Transverse colon (tissue), 4 donors: ENCODE data around the gene WWP2. TPM values are rescaled to one million over a fixed set of nuclear protein-coding genes. Genes with fewer than 3 reads are reported as not detected.

Experiments used
- DNase-seq: peaks from one replicate; pipeline ENCODE4 v3.0.0-alpha.2; 2019
- H3K27ac ChIP-seq, 4 donors: fragments of 200-600 bp; sonication (generic); 2 replicates each; pipeline ENCODE4 v1.5.1; 2016 to 2018; ENCODE audit warnings: inconsistent platforms in 4 of 4
- H3K27me3 ChIP-seq: fragments of 200-600 bp; sonication (generic); 2 replicates; pipeline ENCODE4 v1.5.1; 2017; ENCODE audit warnings: inconsistent platforms
- H3K36me3 ChIP-seq, 4 donors: fragments of 200-600 bp; sonication (generic); 2 replicates each; pipeline ENCODE4 v1.5.1; 2017 to 2019; ENCODE audit warnings: inconsistent platforms in 4 of 4
- H3K4me1 ChIP-seq, 4 donors: fragments of 200-600 bp; sonication (generic); 2 replicates each; pipeline ENCODE4 v1.5.1; 2017 to 2020; ENCODE audit warnings: inconsistent platforms in 4 of 4
- H3K4me3 ChIP-seq, 4 donors: fragments of 200-600 bp; sonication (generic); 1 replicate in 1 of 4; 2 replicates in 3 of 4; pipeline versions ENCODE4 v1.5.1 to v1.6.1; 2017 to 2019; ENCODE audit warnings: inconsistent platforms in 4 of 4
- H3K9me3 ChIP-seq, 2 donors: fragments of 200-600 bp; sonication (generic); 2 replicates each; pipeline ENCODE4 v1.5.1; 2017 to 2019; ENCODE audit warnings: inconsistent platforms in 2 of 2
- CTCF ChIP-seq, 5 experiments: fragments of 200-600 bp in 3 of 5; fragments of 450-650 bp in 2 of 5; sonication (generic) in 3 of 5; IDR thresholded peaks; 1 replicate in 2 of 5; 2 replicates in 3 of 5; pipeline ENCODE4 v1.5.1; 2016 to 2017; ENCODE audit warnings: antibody characterized with exemption in 5 of 5, inconsistent platforms in 3 of 5, mild to moderate bottlenecking in 2 of 5, moderate library complexity in 1 of 5
- EP300 ChIP-seq: sonication (generic); formaldehyde crosslinking; IDR thresholded peaks from one replicate; pipeline ENCODE4 v1.6.1; 2017; ENCODE audit warnings: antibody characterized with exemption, low read depth
- POLR2A ChIP-seq: fragments of 450-650 bp; IDR thresholded peaks from one replicate; pipeline ENCODE4 v1.6.1; 2016; ENCODE audit warnings: antibody characterized with exemption, mild to moderate bottlenecking, moderate library complexity
- POLR2AphosphoS5 ChIP-seq, 3 donors: sonication (generic); formaldehyde crosslinking; IDR thresholded peaks; one replicate each; pipeline ENCODE4 v1.6.1; 2016; ENCODE audit warnings: antibody characterized with exemption in 3 of 3
- WGBS, 2 donors: methylation state at CpG; one replicate each; pipeline ENCODE4 v1.1.5; 2018; ENCODE audit warnings: low coverage in 1 of 2; 5-methylcytosine and 5-hydroxymethylcytosine counted together
- in situ Hi-C, 4 donors: fragments of 200-750 bp; cut with MboI; loops; one replicate each; pipeline versions ENCODE4 v1.15.0 to v1.15.1; 2017; ENCODE audit warnings: low sequenced_read_pairs in 3 of 4, low pct_ligation_motif_present in 1 of 4, low pct_unique_long_range_greater_than_20kb in 1 of 4
- intact Hi-C: fragments of 100-400 bp; cut with DNase I; formaldehyde crosslinking; loops from one replicate; pipeline ENCODE4 v1.15.1; 2023; ENCODE audit warnings: low total_unique reads
- total RNA-seq, 4 donors: library from RNA; depleted of rRNA; stranded (reverse); fragments of >200 nt; gene quantifications; one replicate each; pipeline ENCODE4 v1.1.0, GENCODE V29; 2016

The WWP2 gene
- total RNA-seq, 4 donors from 2014 or later: 66.8 to 157 (median 73.7) TPM

DNA sequence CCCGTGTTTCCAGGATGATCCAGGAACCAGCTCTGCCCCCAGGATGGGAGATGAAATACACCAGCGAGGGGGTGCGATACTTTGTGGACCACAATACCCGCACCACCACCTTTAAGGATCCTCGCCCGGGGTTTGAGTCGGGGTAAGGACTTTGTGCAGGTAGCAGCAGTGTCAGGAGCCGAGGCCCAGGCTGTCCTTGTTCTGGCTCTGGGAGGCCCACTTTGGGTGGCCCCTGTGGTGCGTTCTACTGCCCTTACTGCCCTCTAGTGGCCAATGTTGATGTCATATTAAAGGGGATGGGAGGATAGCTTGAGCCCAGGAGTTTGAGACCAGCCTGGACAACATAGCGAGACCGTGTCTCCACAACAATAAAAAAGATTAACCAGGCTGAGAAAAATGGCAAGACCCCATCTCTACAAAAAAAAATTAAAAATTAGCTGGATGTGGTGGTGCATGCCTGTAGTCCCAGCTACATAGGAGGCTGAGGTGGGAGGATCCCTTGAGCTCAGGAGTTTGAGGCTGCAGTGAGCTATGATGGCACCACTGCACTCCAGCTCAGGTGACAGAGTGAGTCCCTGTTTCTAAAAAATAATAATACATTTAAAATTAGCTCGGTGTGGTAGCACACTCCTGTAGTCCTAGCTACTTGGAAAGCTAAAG lies 168.1 kb downstream of the WWP2 start:
- in situ Hi-C loops (loop anchor here in 1 of 4 donors (10.0 kb wide), 1 partner anchor 125 kb away; no protein-coding TSS in a partner anchor), intact Hi-C loops (no loop called here)
- H3K27ac ChIP-seq: no peak overlapping the region
- TF ChIP-seq POLR2AphosphoS5 (IDR thresholded peaks at IDR 0.05) (no peak), EP300 (no peak), CTCF (IDR thresholded peaks at IDR 0.05) (peak; percentile 68 to 82 (median 75)), POLR2A (no peak)
- peaks cover 0 to 2% (median 0%) of the 10 kb centered on the region in 4 donors for H3K4me1 ChIP-seq
- no peak overlapping the region for H3K4me3 ChIP-seq
- no peaks in the 10 kb centered on the region for H3K9me3 ChIP-seq
- no peaks in the 10 kb centered on the region for H3K27me3 ChIP-seq
- peak; percentile 43 for DNase-seq
- 68 to 71% methylated on average over 1 to 12 of the region's 12 CpGs for WGBS, 2 donors
- peaks cover 0 to 22% (median 8%) of the 10 kb centered on the region in 4 donors for H3K36me3 ChIP-seq

DNA sequence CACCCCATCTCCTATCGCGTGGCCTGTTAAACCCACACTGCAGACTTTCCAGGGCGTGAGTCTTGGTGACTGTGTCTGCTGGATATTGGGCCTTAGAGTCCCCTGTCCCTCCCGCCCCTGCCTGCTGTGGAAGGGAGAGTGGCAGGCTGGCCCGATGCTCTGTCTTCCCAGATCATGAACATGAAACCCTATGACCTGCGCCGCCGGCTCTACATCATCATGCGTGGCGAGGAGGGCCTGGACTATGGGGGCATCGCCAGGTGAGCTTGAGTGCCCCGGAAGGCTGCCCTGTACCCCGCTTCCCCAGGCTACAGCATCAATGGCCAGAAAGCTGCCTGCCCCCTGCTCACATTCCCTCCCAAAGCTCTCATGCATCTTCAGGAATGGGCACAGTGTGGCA lies 169.5 kb downstream of the WWP2 start:
- WGBS, 2 donors: 98% methylated on average over 13 of the region's 13 CpGs; no CpG with 5 or more reads in 1 of the 2 donors
- Histone ChIP-seq H3K27ac (no peak overlapping the region), H3K27me3 (no peaks in the 10 kb centered on the region), H3K9me3 (no peaks in the 10 kb centered on the region), H3K36me3 (peaks cover 0 to 36% (median 15%) of the 10 kb centered on the region in 4 donors), H3K4me1 (no peaks in the 10 kb centered on the region), H3K4me3 (no peak overlapping the region)
- TF ChIP-seq POLR2AphosphoS5 (IDR thresholded peaks at IDR 0.05) (no peak), EP300 (no peak), POLR2A (no peak), CTCF (IDR thresholded peaks at IDR 0.05) (no peak)
- no peak for DNase-seq
- in situ Hi-C loops (loop anchor here in 1 of 4 donors (10.0 kb wide), 1 partner anchor 127 kb away; no protein-coding TSS in a partner anchor), intact Hi-C loops (no loop called here)

DNA sequence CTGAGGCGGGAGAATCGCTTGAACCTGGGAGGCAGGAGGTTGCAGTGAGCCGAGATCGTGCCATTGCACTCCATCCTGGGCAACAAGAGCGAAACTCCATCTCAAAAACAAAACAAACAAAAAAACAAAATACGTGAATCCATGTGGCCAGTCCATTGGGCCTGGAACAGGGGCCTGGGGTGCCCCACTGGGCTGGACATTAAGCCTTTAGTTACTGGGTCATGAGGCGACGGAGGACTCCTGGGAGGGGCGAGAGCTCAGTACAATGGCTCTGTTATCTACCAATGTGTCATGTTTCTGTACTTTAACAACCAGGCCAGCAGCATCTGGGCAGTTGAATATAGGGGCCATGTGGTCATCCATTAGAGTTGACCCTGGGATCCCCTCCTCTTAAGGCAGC lies 170.1 kb downstream of the WWP2 start:
- Histone ChIP-seq H3K27ac (no peak overlapping the region), H3K36me3 (peaks cover 0 to 42% (median 16%) of the 10 kb centered on the region in 4 donors), H3K4me1 (no peaks in the 10 kb centered on the region), H3K9me3 (no peaks in the 10 kb centered on the region), H3K27me3 (no peaks in the 10 kb centered on the region), H3K4me3 (no peak overlapping the region)
- WGBS, 2 donors: 95% methylated on average over 4 to 9 of the region's 9 CpGs
- intact Hi-C loops (no loop called here), in situ Hi-C loops (loop anchor here in 1 of 4 donors (10.0 kb wide), 1 partner anchor 127 kb away; no protein-coding TSS in a partner anchor)
- TF ChIP-seq EP300 (no peak), CTCF (IDR thresholded peaks at IDR 0.05) (no peak), POLR2A (no peak), POLR2AphosphoS5 (IDR thresholded peaks at IDR 0.05) (no peak)
- DNase-seq: no peak

DNA sequence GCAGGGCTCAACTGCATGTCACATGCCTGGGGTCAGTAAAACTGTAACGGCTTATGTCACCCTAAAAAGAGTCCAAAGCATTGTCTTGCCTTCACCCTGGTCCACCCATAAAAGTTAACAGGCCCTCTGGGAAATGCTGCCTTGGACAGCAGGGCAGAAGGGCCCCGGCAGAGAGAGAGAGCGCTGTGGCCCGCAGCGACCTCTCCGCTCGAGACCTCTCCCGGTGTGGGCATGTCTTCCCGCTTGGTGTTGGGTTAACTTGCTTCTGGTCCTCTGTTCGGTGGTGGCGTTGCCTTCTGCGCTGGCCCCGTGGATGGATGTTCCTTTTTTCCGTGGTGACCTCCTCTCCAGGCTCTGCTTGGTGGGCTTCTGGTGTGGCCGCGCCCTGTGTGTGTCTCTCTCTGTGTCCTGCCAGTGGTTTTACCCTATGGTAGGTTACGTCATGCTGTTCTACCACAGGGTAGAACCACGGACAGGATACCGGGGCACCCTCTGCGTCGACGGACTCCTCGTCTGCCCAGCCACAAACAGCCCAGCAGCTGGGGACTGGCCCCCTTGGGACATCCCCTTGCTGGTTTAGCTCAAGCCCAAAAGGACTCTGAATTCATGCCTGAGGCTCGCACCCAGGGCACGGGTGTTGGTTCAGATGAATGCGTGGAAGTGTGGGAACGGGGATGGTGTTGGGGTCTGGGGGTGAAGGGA lies 170.7 kb downstream of the WWP2 start:
- H3K36me3 ChIP-seq: peaks cover 0 to 48% (median 19%) of the 10 kb centered on the region in 4 donors
- no peak for TF ChIP-seq CTCF (IDR thresholded peaks at IDR 0.05)
- TF ChIP-seq EP300: no peak
- no peak for TF ChIP-seq POLR2A
- no peak for TF ChIP-seq POLR2AphosphoS5 (IDR thresholded peaks at IDR 0.05)
- H3K4me1 ChIP-seq: no peaks in the 10 kb centered on the region
- in situ Hi-C loops: loop anchor here in 1 of 4 donors (10.0 kb wide), 1 partner anchor 128 kb away; no protein-coding TSS in a partner anchor
- WGBS, 2 donors: 90% methylated on average over 27 of the region's 27 CpGs; no CpG with 5 or more reads in 1 of the 2 donors
- no peaks in the 10 kb centered on the region for H3K9me3 ChIP-seq
- no peak for DNase-seq
- H3K4me3 ChIP-seq: no peak overlapping the region
- H3K27me3 ChIP-seq: no peaks in the 10 kb centered on the region
- H3K27ac ChIP-seq: no peak overlapping the region
- intact Hi-C loops: no loop called here
